GM18909 (cell line): Measurements from ENCODE around the gene STYXL1.

Experiments
- ATAC-seq: cut with Tn5 transposase; IDR thresholded peaks from one replicate; pipeline ENCODE4 v1.9.1; 2021; ENCODE audit warnings: mild to moderate bottlenecking; ENCODE audit not compliant: unreplicated experiment, poor library complexity

The STYXL1 gene

GRCh38 chr7:75982306-75983064 lies 65.3 kb downstream of the STYXL1 start:
- ATAC-seq, result no peak

GRCh38 chr7:75981453-75982305 lies 66.1 kb downstream of the STYXL1 start:
- no peak for ATAC-seq

- ATAC-seq, result no peak
Observed at GRCh38 chr7:75981203-75981452, 66.7 kb downstream of the STYXL1 start.

GRCh38 chr7:75980430-75981202 lies 67.2 kb downstream of the STYXL1 start:
- no peak for ATAC-seq

GRCh38 chr7:75979759-75980429 lies 67.9 kb downstream of the STYXL1 start:
- ATAC-seq, result no peak

- ATAC-seq, result no peak
Observed at GRCh38 chr7:75977743-75978142, 70.1 kb downstream of the STYXL1 start.

GRCh38 chr7:75971961-75972763 lies 75.6 kb downstream of the STYXL1 start:
- no peak for ATAC-seq

- no peak for ATAC-seq
Observed at GRCh38 chr7:75971309-75971960, 76.4 kb downstream of the STYXL1 start.

GRCh38 chr7:75969704-75970498 lies 77.9 kb downstream of the STYXL1 start:
- ATAC-seq, result no peak

GRCh38 chr7:75969182-75969581 lies 78.6 kb downstream of the STYXL1 start:
- no peak for ATAC-seq

- no peak for ATAC-seq
Observed at GRCh38 chr7:75968561-75969001, 79.2 kb downstream of the STYXL1 start.

- no peak for ATAC-seq
Observed at GRCh38 chr7:75968012-75968411, 79.8 kb downstream of the STYXL1 start.

GRCh38 chr7:75967487-75967997 lies 80.3 kb downstream of the STYXL1 start:
- ATAC-seq, result no peak

- ATAC-seq, result no peak
Observed at GRCh38 chr7:75967055-75967454, 80.7 kb downstream of the STYXL1 start.

GRCh38 chr7:75966190-75966961 lies 81.4 kb downstream of the STYXL1 start:
- no peak for ATAC-seq

GRCh38 chr7:75965617-75966016 lies 82.2 kb downstream of the STYXL1 start:
- ATAC-seq, result no peak

GRCh38 chr7:75963381-75963995 lies 84.3 kb downstream of the STYXL1 start:
- ATAC-seq, result no peak
